SJCRH30 (cell line): ENCODE results near the gene PGAP2. TPM values are rescaled to one million over a fixed set of nuclear protein-coding genes. Genes with fewer than 3 reads are reported as not detected.

ENCODE experiments used
- DNase-seq, 2 experiments: peaks; one replicate each; pipeline ENCODE4 v3.0.0-alpha.2; 2015 to 2020
- H3K27ac ChIP-seq: fragments of 250-450 bp; sonication (Bioruptor Pico); 2 replicates; pipeline ENCODE4 v1.5.1; 2020; ENCODE audit warnings: mild to moderate bottlenecking, moderate library complexity
- H3K27me3 ChIP-seq: fragments of 250-450 bp; sonication (Bioruptor Pico); 2 replicates; pipeline ENCODE4 v1.5.1; 2020; ENCODE audit warnings: mild to moderate bottlenecking, moderate library complexity
- H3K36me3 ChIP-seq: fragments of 250-450 bp; sonication (Bioruptor Pico); 2 replicates; pipeline ENCODE4 v1.5.1; 2020; ENCODE audit warnings: mild to moderate bottlenecking, moderate library complexity
- H3K4me1 ChIP-seq: fragments of 250-450 bp; sonication (Bioruptor Pico); 2 replicates; pipeline ENCODE4 v1.5.1; 2020; ENCODE audit warnings: mild to moderate bottlenecking, moderate library complexity
- H3K4me3 ChIP-seq: fragments of 250-450 bp; sonication (Bioruptor Pico); 2 replicates; pipeline ENCODE4 v1.5.1; 2020; ENCODE audit warnings: mild to moderate bottlenecking, moderate library complexity
- H3K9me3 ChIP-seq: fragments of 250-450 bp; sonication (Bioruptor Pico); replicated peaks from 2 replicates; pipeline ENCODE4 v1.5.1; 2020; ENCODE audit warnings: mild to moderate bottlenecking, moderate library complexity
- total RNA-seq: library from RNA; depleted of rRNA; stranded (reverse); fragments of >200 nt; shearing (Covaris generic); gene quantifications from 2 replicates; pipeline ENCODE4 v1.2.3, GENCODE V29; 2014; rRNA removed

Gene PGAP2
- total RNA-seq, 1 experiment from 2014 or later = 5.3 TPM

- no peaks in the 10 kb centered on the region for H3K36me3 ChIP-seq
- H3K9me3 ChIP-seq = no peaks in the 10 kb centered on the region
- no peaks in the 10 kb centered on the region for H3K27me3 ChIP-seq
- no peak overlapping the region for H3K27ac ChIP-seq
- DNase-seq = no peak
- no peaks in the 10 kb centered on the region for H3K4me1 ChIP-seq
- no peak overlapping the region for H3K4me3 ChIP-seq
These were observed 59.1 kb downstream of the PGAP2 start for GRCh38 chr11:3867209-3868091.

- Histone ChIP-seq H3K9me3 (no peaks in the 10 kb centered on the region), H3K4me1 (peaks cover 4% of the 10 kb centered on the region; the same call in 1 of the 2 replicates), H3K27ac (peak overlapping the region; percentile 10; the same call in 1 of the 2 replicates), H3K4me3 (no peak overlapping the region), H3K36me3 (no peaks in the 10 kb centered on the region), H3K27me3 (no peaks in the 10 kb centered on the region)
- DNase-seq = peak; percentile 45 to 73
These were observed 65.5 kb downstream of the PGAP2 start for GRCh38 chr11:3873712-3874349.

Other genes starting within 250 kb of the PGAP2 start
- gene ART5, start 166.6 kb upstream of the PGAP2 start, total RNA-seq = 0.10 TPM in 1 of 2 replicates, not detected in the other
- gene ART1, start 163.4 kb upstream of the PGAP2 start, total RNA-seq = not detected in 2 replicates
- 0.33 and 0.91 TPM in 2 replicates for gene CHRNA10, start 137.2 kb upstream of the PGAP2 start, total RNA-seq
- 191 and 217 TPM in 2 replicates for gene NUP98, start 11.0 kb upstream of the PGAP2 start, total RNA-seq
- gene RHOG, start 32.4 kb downstream of the PGAP2 start, total RNA-seq = 15.5 and 17.4 TPM in 2 replicates
- 12.9 and 14.7 TPM in 2 replicates for gene STIM1, start 47.1 kb downstream of the PGAP2 start, total RNA-seq